Osteoblast (primary cell): ENCODE measurements around the gene DCDC2C. TPM values are rescaled to one million over a fixed set of nuclear protein-coding genes. Genes with fewer than 3 reads are reported as not detected.

Experiments used
- DNase-seq: peaks from one replicate; pipeline ENCODE4 v3.0.0; 2011; ENCODE audit warnings: low spot score, mixed read lengths; ENCODE audit not compliant: insufficient read length; ENCODE audit errors: missing footprints
- H2AFZ ChIP-seq: 2 replicates; pipeline ENCODE4 v1.6.0; 2011; ENCODE audit warnings: mild to moderate bottlenecking, low read length
- H3K27ac ChIP-seq: 2 replicates; pipeline ENCODE4 v1.5.1; 2011; ENCODE audit warnings: mild to moderate bottlenecking, low read depth, low read length, moderate library complexity
- H3K27me3 ChIP-seq: 2 replicates; pipeline ENCODE4 v1.6.0; 2012; ENCODE audit warnings: mild to moderate bottlenecking, control low read depth, inconsistent platforms, low read length, moderate library complexity; ENCODE audit not compliant: insufficient read depth
- H3K36me3 ChIP-seq: 2 replicates; pipeline ENCODE4 v1.5.1; 2011; ENCODE audit warnings: mild to moderate bottlenecking, low read length, control low read depth, moderate library complexity; ENCODE audit not compliant: insufficient read depth
- H3K4me1 ChIP-seq: 2 replicates; pipeline ENCODE4 v1.5.1; 2011; ENCODE audit warnings: mild to moderate bottlenecking, low read length, control low read depth, moderate library complexity; ENCODE audit not compliant: insufficient read depth
- H3K4me2 ChIP-seq: 2 replicates; pipeline ENCODE4 v1.6.0; 2011; ENCODE audit warnings: mild to moderate bottlenecking, low read length; ENCODE audit not compliant: insufficient read depth
- H3K4me3 ChIP-seq: fragments of 200-600 bp; sonication (generic); 3 replicates; pipeline ENCODE4 v1.5.1; 2012; ENCODE audit warnings: mild to moderate bottlenecking, low read length, inconsistent platforms; ENCODE audit not compliant: insufficient read depth
- H3K79me2 ChIP-seq: 2 replicates; pipeline ENCODE4 v1.6.0; 2012; ENCODE audit warnings: mild to moderate bottlenecking, low read length, control low read depth, inconsistent platforms; ENCODE audit not compliant: insufficient read depth
- H3K9me3 ChIP-seq: 2 replicates; pipeline ENCODE4 v1.5.1; 2011; ENCODE audit warnings: low read depth, low read length, control low read depth
- H4K20me1 ChIP-seq: 2 replicates; pipeline ENCODE4 v1.6.0; 2012; ENCODE audit warnings: mild to moderate bottlenecking, low read length, control low read depth; ENCODE audit not compliant: insufficient read depth
- total RNA-seq: library from RNA; depleted of rRNA; stranded (reverse); fragments of >200 nt; gene quantifications from 2 replicates; pipeline ENCODE4 v1.2.3, GENCODE V29; 2012
- TF ChIP-seq, protein P1 (sequence below): IDR thresholded peaks from 2 replicates; pipeline ENCODE4 v1.5.1; 2011; ENCODE audit warnings: mild to moderate bottlenecking, low read depth, low read length, moderate library complexity; ENCODE audit errors: extremely low read depth

DCDC2C gene
- total RNA-seq, 1 donor: not detected

DNA sequence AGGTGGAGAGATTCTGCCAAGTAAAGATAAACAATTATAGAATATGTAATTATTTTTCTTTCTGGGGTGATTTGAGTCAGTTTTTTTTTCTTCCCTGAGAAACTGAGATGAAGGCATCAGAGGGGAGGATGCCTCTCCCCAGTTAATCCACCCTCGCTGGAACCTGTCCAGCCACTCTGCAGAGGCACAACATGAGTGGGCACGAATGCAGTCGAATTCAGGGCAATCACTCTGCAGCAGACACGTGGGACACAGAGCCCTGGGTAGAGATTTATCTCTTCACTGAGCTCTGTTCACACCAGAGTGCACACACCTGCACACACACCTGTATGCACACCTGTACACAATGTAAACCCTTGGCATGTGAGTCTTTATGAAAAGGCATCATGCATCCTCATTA is 154.2 kb downstream of the DCDC2C start:
- Histone ChIP-seq H3K79me2 (no peaks in the 10 kb centered on the region), H3K4me1 (no peaks in the 10 kb centered on the region), H3K27me3 (no peaks in the 10 kb centered on the region), H4K20me1 (no peaks in the 10 kb centered on the region), H2AFZ (no peak overlapping the region), H3K4me2 (no peak overlapping the region), H3K27ac (no peak overlapping the region), H3K9me3 (no peaks in the 10 kb centered on the region), H3K4me3 (no peak overlapping the region), H3K36me3 (no peaks in the 10 kb centered on the region)
- TF ChIP-seq, protein P1, sequence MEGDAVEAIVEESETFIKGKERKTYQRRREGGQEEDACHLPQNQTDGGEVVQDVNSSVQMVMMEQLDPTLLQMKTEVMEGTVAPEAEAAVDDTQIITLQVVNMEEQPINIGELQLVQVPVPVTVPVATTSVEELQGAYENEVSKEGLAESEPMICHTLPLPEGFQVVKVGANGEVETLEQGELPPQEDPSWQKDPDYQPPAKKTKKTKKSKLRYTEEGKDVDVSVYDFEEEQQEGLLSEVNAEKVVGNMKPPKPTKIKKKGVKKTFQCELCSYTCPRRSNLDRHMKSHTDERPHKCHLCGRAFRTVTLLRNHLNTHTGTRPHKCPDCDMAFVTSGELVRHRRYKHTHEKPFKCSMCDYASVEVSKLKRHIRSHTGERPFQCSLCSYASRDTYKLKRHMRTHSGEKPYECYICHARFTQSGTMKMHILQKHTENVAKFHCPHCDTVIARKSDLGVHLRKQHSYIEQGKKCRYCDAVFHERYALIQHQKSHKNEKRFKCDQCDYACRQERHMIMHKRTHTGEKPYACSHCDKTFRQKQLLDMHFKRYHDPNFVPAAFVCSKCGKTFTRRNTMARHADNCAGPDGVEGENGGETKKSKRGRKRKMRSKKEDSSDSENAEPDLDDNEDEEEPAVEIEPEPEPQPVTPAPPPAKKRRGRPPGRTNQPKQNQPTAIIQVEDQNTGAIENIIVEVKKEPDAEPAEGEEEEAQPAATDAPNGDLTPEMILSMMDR: no peak
- no peak for DNase-seq

DNA sequence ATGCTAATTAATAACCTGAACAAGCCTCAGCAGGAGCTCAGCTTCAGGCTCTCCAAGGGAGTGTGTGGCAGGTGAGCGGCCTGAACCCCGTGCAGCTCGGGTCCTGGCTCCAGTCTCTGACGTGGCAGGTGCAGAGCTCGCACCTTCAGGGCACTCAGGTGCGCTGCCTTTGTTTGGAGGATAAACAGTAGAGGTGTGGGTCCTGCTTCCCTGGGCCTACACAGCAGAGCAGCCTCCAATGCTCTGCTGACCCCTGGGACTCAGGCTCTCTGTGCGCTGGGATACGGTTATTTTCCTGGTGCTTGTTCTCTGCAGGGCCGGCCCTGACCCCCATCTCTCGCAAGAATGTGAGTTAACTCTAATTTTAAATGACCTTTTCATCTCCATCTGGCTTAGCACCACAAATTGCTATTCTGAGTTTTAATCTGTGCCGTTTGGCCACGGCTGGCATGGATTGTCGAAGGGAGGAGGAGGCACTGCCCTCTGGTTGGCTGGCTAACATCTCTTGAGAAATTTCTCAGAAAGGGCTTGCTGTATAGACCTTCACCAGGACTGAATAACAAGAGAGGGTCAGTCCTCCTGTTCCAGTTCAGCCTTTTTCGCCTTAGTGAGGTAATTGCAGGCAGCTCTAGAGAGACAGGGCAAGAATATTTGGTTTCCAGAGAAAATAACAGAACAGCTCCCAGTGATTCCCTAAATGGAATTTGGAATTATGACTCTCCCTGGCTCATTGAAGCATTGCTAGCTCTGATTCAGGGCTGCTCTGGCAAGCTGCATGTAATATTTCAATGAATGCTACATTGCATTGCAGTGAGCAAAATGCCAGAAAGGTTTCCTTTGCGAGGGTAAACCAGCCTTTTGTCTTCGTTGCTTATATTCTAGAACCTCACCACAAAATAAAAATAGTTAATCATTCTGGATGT is 161.8 kb downstream of the DCDC2C start:
- no peaks in the 10 kb centered on the region for H3K9me3 ChIP-seq
- H3K4me2 ChIP-seq: no peak overlapping the region
- no peak overlapping the region for H3K4me3 ChIP-seq
- peak; percentile 47 for DNase-seq
- no peaks in the 10 kb centered on the region for H3K4me1 ChIP-seq
- no peaks in the 10 kb centered on the region for H4K20me1 ChIP-seq
- H3K27me3 ChIP-seq: no peaks in the 10 kb centered on the region
- H3K27ac ChIP-seq: no peak overlapping the region
- TF ChIP-seq, protein P1: no peak
- no peaks in the 10 kb centered on the region for H3K36me3 ChIP-seq
- H3K79me2 ChIP-seq: no peaks in the 10 kb centered on the region
- H2AFZ ChIP-seq: no peak overlapping the region

DNA sequence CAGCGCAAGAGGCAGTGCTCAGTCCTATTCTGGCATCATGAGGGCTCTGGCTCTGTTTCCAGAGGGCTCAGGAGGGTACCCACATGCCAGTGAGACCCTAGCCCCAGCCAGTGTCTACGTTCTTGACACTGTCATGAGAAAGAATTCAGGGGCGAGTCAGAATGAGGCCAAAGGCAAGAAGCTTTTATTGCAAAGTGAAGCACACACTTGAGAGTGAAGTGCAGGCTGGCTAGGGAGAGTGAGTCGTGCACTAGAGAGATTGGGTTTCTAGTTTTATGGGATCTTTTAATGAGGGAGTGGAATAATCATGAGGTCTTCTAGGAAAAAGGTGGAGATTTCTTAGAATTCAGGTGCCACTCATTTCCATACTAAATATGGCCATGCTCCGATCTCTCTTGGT is 164.1 kb downstream of the DCDC2C start:
- Histone ChIP-seq H3K79me2 (no peaks in the 10 kb centered on the region), H4K20me1 (no peaks in the 10 kb centered on the region), H2AFZ (no peak overlapping the region), H3K4me2 (no peak overlapping the region), H3K4me3 (no peak overlapping the region), H3K27ac (no peak overlapping the region), H3K4me1 (no peaks in the 10 kb centered on the region), H3K27me3 (no peaks in the 10 kb centered on the region), H3K36me3 (no peaks in the 10 kb centered on the region), H3K9me3 (no peaks in the 10 kb centered on the region)
- TF ChIP-seq, protein P1: no peak
- no peak for DNase-seq

DNA sequence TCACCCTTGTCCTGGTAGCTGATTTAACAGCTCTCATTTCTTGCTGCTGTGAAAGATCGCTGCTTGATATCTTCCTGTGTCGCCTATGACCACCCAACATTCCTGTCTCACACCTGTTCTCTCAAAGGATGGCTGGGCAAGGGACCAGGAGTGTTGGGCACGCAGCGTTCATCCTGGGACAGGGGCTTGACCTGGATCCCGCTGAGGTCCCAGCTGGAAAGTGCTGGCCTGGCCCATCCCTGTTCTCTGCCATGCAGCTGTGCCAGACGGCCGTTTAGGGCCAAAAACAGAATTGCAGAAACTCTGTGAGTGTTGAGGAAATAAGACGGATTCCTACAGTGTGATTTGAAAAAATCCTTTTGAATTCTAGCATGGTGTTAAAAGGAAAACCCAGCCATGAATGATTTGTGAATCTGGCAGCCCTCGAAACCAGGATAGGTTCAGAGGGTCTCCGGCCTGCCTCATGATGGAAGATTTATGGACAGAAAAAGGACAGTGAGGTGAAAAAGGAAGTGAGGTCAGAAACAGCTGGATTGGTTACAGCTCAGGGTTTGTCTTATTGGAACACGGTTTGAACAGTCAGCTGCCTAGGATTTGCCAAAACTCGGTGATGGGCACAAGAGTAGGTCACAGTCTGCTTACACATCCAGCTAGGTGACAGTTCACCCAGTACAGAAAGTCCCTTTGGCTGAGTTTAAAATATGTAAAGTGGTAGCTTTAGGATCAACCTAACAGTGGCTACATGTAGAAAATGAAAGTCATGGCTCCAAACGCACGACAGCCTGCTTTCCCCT is 164.8 kb downstream of the DCDC2C start:
- Histone ChIP-seq H3K4me1 (no peaks in the 10 kb centered on the region), H3K4me3 (no peak overlapping the region), H3K36me3 (no peaks in the 10 kb centered on the region), H2AFZ (no peak overlapping the region), H4K20me1 (no peaks in the 10 kb centered on the region), H3K9me3 (no peaks in the 10 kb centered on the region), H3K4me2 (no peak overlapping the region), H3K27me3 (no peaks in the 10 kb centered on the region), H3K27ac (no peak overlapping the region), H3K79me2 (no peaks in the 10 kb centered on the region)
- TF ChIP-seq, protein P1: no peak
- DNase-seq: peak; percentile 73
